Measurements from ENCODE around the gene ZNF74.
"Not testable (repeated sequence)": the region's sequence is repeated elsewhere in the genome, so short reads cannot be mapped to it uniquely, and the experiment has no call there.

- not testable (repeated sequence) for TF ChIP-seq CTCF (IDR thresholded peaks at IDR 0.05); ZFX (IDR thresholded peaks at IDR 0.05; ENCODE audit: borderline replicate concordance)
Measured at GRCh38 chr22:20361752-20362229, 32.2 kb upstream of the ZNF74 start.

Measured in 22Rv1 (cell line).